HG02759 (cell line): Measurements from ENCODE around the gene RMP24.

ENCODE experiments used
- ATAC-seq: cut with Tn5 transposase; IDR thresholded peaks from one replicate; pipeline ENCODE4 v1.9.1; 2021; ENCODE audit warnings: mild to moderate bottlenecking, moderate library complexity; ENCODE audit not compliant: unreplicated experiment

RMP24 gene

GRCh38 chr18:36025025-36025424, 52.5 kb downstream of the RMP24 start:
- ATAC-seq, result no peak

DNA sequence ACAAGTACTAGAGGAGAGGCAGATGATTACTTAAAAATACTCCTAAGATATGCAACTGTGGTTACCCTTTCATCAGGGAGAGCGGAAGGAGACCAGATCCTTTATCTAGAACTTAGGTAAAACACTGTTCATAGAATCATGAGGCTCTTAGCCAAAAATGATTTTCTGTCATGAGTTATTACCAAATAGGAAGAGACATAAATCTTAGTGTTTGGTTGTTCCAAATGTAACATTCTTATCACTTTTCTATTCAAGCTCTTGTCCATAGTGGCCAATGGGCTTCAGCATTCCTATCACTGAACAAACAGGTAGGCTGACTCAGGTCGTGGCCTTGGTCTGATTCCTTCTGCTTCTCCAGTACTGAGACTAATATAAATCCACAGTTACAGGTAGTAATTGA, 56.4 kb downstream of the RMP24 start:
- ATAC-seq, result no peak
